ENCODE results near the gene MAP3K1. TPM values are rescaled to one million over a fixed set of nuclear protein-coding genes. Genes with fewer than 3 reads are reported as not detected.

MAP3K1 gene
- total and polyA plus RNA-seq, 8 donors: 20.6 to 70.8 (median 60.9) TPM

- DNase-seq: no peak
- H3K4me3 ChIP-seq: no peak overlapping the region
- H3K9me3 ChIP-seq: no peaks in the 10 kb centered on the region
- H3K27me3 ChIP-seq: no peaks in the 10 kb centered on the region
- peaks cover 15 to 98% of the 10 kb centered on the region in 2 donors for H3K4me1 ChIP-seq
- no peak for TF ChIP-seq CTCF (IDR thresholded peaks at IDR 0.05)
- intact Hi-C loops (cut with DNase I): no loop called here
- no peak for ATAC-seq
- no peaks in the 10 kb centered on the region for H3K36me3 ChIP-seq
- H3K27ac ChIP-seq: no peak overlapping the region
Measured at GRCh38 chr5:56850423-56850822, 35.1 kb downstream of the MAP3K1 start.

- Histone ChIP-seq H3K27ac (peak overlapping the region in 1 of 2 donors; percentile 14), H3K4me3 (no peak overlapping the region), H3K36me3 (no peaks in the 10 kb centered on the region), H3K27me3 (no peaks in the 10 kb centered on the region), H3K9me3 (no peaks in the 10 kb centered on the region), H3K4me1 (peaks cover 18 to 98% of the 10 kb centered on the region in 2 donors)
- ATAC-seq (peak; percentile 87), DNase-seq (no peak)
- no peak for TF ChIP-seq CTCF (IDR thresholded peaks at IDR 0.05)
- intact Hi-C loops (cut with DNase I): no loop called here
Measured at GRCh38 chr5:56851258-56851941, 36.1 kb downstream of the MAP3K1 start.

- no peak for TF ChIP-seq CTCF (IDR thresholded peaks at IDR 0.05)
- no peak for ATAC-seq
- H3K4me1 ChIP-seq: peaks cover 18 to 97% of the 10 kb centered on the region in 2 donors
Measured at GRCh38 chr5:56852228-56853000, 37.1 kb downstream of the MAP3K1 start.

GRCh38 chr5:56853698-56854097, 38.3 kb downstream of the MAP3K1 start:
- Histone ChIP-seq H3K4me1 (peaks cover 18 to 84% of the 10 kb centered on the region in 2 donors), H3K27me3 (no peaks in the 10 kb centered on the region), H3K27ac (no peak overlapping the region), H3K9me3 (no peaks in the 10 kb centered on the region), H3K4me3 (no peak overlapping the region), H3K36me3 (no peaks in the 10 kb centered on the region)
- no peak for TF ChIP-seq CTCF (IDR thresholded peaks at IDR 0.05)
- no peak for DNase-seq
- intact Hi-C loops (cut with DNase I): no loop called here
- ATAC-seq: no peak

More at GRCh38 chr5:56852228-56853000, 37.1 kb downstream of the MAP3K1 start:
- no peak overlapping the region for H3K27ac ChIP-seq
- no peaks in the 10 kb centered on the region for H3K9me3 ChIP-seq
- H3K36me3 ChIP-seq: no peaks in the 10 kb centered on the region
- H3K27me3 ChIP-seq: no peaks in the 10 kb centered on the region
- intact Hi-C loops (cut with DNase I): no loop called here
- H3K4me3 ChIP-seq: no peak overlapping the region
- no peak for DNase-seq

GRCh38 chr5:56854920-56855319, 39.6 kb downstream of the MAP3K1 start:
- no peak for TF ChIP-seq CTCF (IDR thresholded peaks at IDR 0.05)
- no peak overlapping the region for H3K4me3 ChIP-seq
- no peak for DNase-seq
- intact Hi-C loops (cut with DNase I): no loop called here
- H3K9me3 ChIP-seq: no peaks in the 10 kb centered on the region
- H3K4me1 ChIP-seq: peaks cover 18 to 72% of the 10 kb centered on the region in 2 donors
- no peak overlapping the region for H3K27ac ChIP-seq
- ATAC-seq: no peak
- peaks cover 0 to 4% of the 10 kb centered on the region in 2 donors for H3K36me3 ChIP-seq
- no peaks in the 10 kb centered on the region for H3K27me3 ChIP-seq
